Sigmoid colon (tissue), 4 donors: ENCODE data around the gene ARHGEF38.

Experiments
- CTCF ChIP-seq, 4 experiments: fragments of 450-650 bp in 3 of 4; fragments of 200-600 bp in 1 of 4; IDR thresholded peaks; one replicate each; pipeline ENCODE4 v1.5.1; 2016 to 2019; ENCODE audit warnings: antibody characterized with exemption in 4 of 4, mild to moderate bottlenecking in 3 of 4, moderate library complexity in 2 of 4
- EP300 ChIP-seq, 4 donors: sonication (generic); formaldehyde crosslinking; IDR thresholded peaks; one replicate each; pipeline ENCODE4 v1.6.1; 2017; ENCODE audit warnings: antibody characterized with exemption in 4 of 4
- POLR2A ChIP-seq, 2 donors: fragments of 450-650 bp; IDR thresholded peaks; one replicate each; pipeline ENCODE4 v1.6.1; 2016; ENCODE audit warnings: antibody characterized with exemption in 2 of 2, mild to moderate bottlenecking in 2 of 2, moderate library complexity in 2 of 2
- POLR2AphosphoS5 ChIP-seq, 4 donors: sonication (generic); formaldehyde crosslinking; IDR thresholded peaks; one replicate each; pipeline ENCODE4 v1.6.1; 2017; ENCODE audit warnings: antibody characterized with exemption in 4 of 4

GRCh38 chr4:105558277-105558676 lies 5.9 kb downstream of the ARHGEF38 start:
- TF ChIP-seq POLR2AphosphoS5 (IDR thresholded peaks at IDR 0.05) (no peak), CTCF (IDR thresholded peaks at IDR 0.05) (no peak), EP300 (IDR thresholded peaks at IDR 0.05) (no peak), POLR2A (IDR thresholded peaks at IDR 0.05) (no peak)
